Mesodermal cell (in vitro differentiated cells): ENCODE data around the gene AKAP5.

Experiments
- H3K27ac ChIP-seq: 2 replicates; pipeline ENCODE4 v1.7.0; 2013; ENCODE audit warnings: mild to moderate bottlenecking, low read depth, low read length, moderate library complexity; ENCODE audit not compliant: severe bottlenecking
- H3K36me3 ChIP-seq: 2 replicates; pipeline ENCODE4 v1.7.1; 2013; ENCODE audit warnings: mild to moderate bottlenecking, low read length, moderate library complexity; ENCODE audit not compliant: control insufficient read depth, insufficient read depth
- H3K4me1 ChIP-seq: one replicate; pipeline ENCODE4 v1.7.1; 2013; ENCODE audit warnings: mild to moderate bottlenecking, low read length; ENCODE audit not compliant: insufficient read depth, control insufficient read depth, poor library complexity, severe bottlenecking
- H3K4me3 ChIP-seq: 2 replicates; pipeline ENCODE4 v1.7.0; 2013; ENCODE audit warnings: low read length, control low read depth, mild to moderate bottlenecking; ENCODE audit not compliant: insufficient read depth, poor library complexity, severe bottlenecking; ENCODE audit errors: extremely low read depth
- H3K9me3 ChIP-seq: 2 replicates; pipeline ENCODE4 v1.7.1; 2013; ENCODE audit warnings: mild to moderate bottlenecking, low read length, moderate library complexity; ENCODE audit not compliant: control insufficient read depth
- WGBS, 2 experiments: methylation state at CpG; one replicate each; pipeline ENCODE4 v1.1.5; 2013; ENCODE audit warnings: missing lambda C conversion rate in 2 of 2; ENCODE audit not compliant: insufficient coverage in 2 of 2; 5-methylcytosine and 5-hydroxymethylcytosine counted together

The AKAP5 gene

DNA sequence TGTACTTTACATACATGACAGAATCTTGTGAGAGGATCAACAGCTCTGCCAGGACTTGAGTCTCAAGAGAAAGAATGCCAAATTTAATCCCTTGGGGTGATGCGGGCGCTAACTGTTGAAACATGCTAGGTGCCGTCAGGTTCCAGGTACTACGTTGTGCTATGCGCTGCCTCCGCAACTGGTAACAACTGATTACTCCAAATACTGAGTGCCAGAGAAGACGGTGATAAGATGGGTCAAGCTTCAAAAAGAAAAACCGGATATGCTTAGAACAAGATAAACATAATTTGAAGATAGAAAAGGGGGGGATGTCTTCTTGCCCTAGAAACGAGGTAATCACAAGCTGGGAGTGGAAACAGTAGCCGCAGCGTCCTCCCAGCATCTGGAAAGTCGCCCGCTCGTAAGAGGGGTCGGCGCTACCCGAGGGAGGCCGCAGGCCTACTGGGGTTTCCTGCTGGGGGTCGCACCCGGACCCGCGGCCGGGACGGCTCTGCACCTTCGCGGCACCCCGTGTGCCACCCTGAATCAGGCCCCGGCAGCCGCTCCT lies 37.7 kb downstream of the AKAP5 start:
- Histone ChIP-seq H3K4me3 (peak overlapping the region; percentile 84), H3K4me1 (peaks cover 31% of the 10 kb centered on the region), H3K9me3 (no peaks in the 10 kb centered on the region), H3K27ac (peak overlapping the region; percentile 100), H3K36me3 (peaks cover 14% of the 10 kb centered on the region)
- WGBS, 2 experiments, result 4 to 12% methylated on average over 20 to 25 of the region's 29 CpGs

DNA sequence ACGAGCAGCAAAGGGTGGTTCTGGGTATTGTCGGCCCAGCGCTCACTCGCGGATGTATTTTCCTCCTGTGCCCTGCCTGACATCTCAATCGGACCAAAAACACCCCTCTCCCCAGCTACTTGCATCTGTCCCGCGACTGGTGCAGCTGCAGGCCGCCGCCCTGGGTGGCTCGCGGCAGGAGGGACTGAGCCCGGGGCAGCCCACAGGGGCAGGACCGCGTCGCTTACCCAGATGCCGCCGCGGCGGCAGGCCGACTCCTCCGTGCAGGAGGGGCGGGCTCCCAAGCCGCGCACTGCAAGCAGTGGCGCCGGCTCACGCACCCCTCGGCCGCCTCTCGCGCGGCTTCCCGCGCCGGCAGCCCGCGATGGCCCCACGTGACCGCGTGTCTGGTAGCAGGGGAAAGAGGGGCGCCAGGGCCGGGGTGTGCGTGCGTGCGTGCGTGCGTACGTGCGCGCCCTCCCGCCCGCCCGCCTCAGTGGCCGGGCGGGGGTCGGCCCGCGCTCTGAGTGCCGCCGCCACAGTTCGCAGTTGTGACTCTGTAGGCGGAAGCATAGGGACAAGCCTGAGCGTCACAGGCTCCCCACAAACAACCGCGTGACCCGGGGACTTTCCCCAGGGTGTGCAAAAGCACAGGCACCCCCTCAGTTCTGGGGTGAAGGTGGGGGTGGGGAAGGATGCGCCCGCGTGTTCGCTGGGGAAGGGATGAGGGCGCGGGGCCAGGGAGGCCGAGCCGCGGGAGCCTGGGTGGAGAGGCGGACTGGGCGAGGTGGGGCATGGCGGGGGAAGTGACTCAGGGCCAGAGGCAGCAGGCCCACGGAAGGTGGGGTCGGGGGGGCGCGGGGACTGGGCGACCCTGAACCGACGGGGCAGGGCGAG lies 38.4 kb downstream of the AKAP5 start, which contains the start of gene ZBTB25:
Gene ZBTB25, minus strand, starts transcription at position 405 of the 876 bp plus-strand sequence. CDS start 13,305 bp downstream, outside the sequence.
- WGBS, 2 experiments, result 0 to 1% methylated on average over 36 to 40 of the region's 87 CpGs

DNA sequence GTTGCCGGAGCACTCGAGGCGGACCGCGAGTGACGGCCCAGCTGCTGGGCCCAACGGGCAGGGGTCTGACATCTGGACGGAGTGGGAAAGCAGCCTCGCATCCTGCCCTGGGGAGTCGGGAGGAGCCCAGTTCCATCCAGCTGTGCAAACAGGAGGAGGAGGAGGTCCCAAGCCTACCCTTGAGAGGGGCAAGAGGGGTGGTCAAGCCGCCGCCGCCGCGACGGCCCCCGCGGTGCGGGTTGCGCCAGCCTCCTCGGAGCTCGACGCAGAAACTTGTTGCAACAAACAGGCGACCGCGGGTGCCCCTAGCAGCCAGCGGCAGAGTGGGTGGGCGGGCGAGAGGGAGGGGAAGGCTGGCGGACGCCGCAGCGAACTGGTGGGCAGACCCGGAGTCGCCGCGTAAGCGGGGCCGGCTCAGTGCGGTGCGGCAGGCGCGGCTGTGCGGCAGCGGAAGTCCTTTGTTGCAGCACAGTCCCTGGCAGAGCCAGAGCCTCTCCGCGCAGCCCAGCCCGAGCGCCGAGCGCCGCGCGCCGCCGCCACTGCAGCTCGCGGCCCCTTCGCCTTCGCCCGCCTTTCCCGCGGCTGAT lies 39.1 kb downstream of the AKAP5 start, which contains the start of gene ZBTB1:
Gene ZBTB1, plus strand, starts transcription at position 461 of the 587 bp plus-strand sequence. CDS start 16,735 bp downstream, outside the sequence.
- Histone ChIP-seq H3K27ac (peak within 1 kb of the TSS; percentile 100), H3K4me1 (peaks cover 40% of the 10 kb centered on the region), H3K9me3 (no peaks in the 10 kb centered on the region), H3K36me3 (peaks cover 1% of the 10 kb centered on the region), H3K4me3 (peak within 1 kb of the TSS; percentile 84)
- WGBS, 2 experiments, result 0 to 1% methylated on average over 43 to 62 of the region's 63 CpGs

More for the DNA sequence above, 38.4 kb downstream of the AKAP5 start, which contains the start of gene ZBTB25:
- Histone ChIP-seq H3K4me3 (peak within 1 kb of the TSS; percentile 84), H3K36me3 (peaks cover 9% of the 10 kb centered on the region), H3K27ac (peak within 1 kb of the TSS; percentile 100), H3K4me1 (peaks cover 36% of the 10 kb centered on the region), H3K9me3 (no peaks in the 10 kb centered on the region)

DNA sequence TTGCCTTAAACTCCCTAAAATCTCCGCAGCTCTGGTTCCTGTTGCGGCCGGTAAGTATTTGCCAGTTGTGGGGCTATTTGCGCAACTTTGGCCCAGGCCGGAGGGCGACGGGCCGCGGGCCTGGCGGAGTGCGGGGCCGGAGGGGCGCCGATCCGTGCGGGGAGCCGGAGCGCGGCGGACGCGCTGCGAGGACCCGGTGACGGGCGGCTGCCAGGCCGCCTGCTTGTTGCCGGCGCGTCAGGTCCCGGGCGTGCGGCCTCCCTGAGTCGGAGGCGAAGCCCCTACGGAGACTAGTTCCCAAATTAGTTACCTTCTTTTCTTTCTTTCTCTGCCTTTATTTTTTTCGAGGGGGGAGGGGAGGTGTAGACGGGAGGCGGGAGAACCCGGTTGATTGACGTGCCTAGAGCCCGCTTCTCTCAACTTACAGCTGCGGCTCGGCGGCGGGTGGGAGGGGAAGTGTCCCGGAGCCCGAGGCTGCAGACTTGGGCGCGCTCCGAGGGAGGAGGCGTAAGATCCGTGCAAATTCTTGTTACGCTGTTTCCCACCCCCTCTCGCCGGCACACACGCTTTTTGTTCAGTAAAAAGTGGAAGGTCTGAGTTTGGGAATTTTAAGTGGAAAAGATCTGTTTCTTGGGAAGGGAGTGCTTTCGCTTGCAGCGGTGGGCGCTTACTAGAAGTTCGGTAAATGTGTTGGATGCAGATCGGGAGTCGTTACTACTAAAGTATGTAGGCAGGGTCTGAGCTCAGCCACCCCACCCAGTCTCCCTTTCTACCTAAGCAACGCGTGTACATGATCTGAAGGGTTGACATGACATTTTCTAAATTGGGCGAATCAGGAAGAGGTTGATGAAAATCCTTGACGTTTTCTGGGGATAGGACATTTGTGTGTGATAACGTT lies 39.8 kb downstream of the AKAP5 start:
- Histone ChIP-seq H3K27ac (peak overlapping the region; percentile 100), H3K36me3 (no peaks in the 10 kb centered on the region), H3K4me3 (peak overlapping the region; percentile 84), H3K4me1 (peaks cover 40% of the 10 kb centered on the region), H3K9me3 (no peaks in the 10 kb centered on the region)
- WGBS, 2 experiments, result 1% methylated on average over 33 to 44 of the region's 68 CpGs

DNA sequence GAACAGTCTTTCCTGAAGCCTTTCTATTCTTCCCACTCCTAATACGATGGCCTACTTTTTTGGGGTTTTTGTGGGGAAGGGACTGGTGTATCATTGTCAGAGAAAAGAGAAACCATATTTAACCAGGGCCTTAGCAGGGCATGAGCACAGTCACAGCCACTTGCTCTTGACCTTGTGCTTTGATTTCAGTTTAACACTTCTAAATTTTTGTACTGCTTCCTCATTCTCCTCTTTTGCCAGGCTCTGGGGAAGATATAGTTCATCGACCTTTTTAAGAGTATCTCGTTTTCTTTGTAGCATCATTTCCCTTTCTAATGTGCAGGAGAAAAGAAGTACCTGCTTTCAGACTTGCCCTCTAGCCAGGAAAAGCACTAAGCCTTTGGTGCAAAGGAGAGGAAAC lies 41.4 kb downstream of the AKAP5 start:
- H3K4me3 ChIP-seq, result peak overlapping the region; percentile 84
- no peaks in the 10 kb centered on the region for H3K9me3 ChIP-seq
- WGBS, 2 experiments, result no CpG with 5 or more reads among the region's 3 CpGs
- no peak overlapping the region for H3K27ac ChIP-seq
- H3K4me1 ChIP-seq, result peaks cover 35% of the 10 kb centered on the region
- peaks cover 5% of the 10 kb centered on the region for H3K36me3 ChIP-seq

DNA sequence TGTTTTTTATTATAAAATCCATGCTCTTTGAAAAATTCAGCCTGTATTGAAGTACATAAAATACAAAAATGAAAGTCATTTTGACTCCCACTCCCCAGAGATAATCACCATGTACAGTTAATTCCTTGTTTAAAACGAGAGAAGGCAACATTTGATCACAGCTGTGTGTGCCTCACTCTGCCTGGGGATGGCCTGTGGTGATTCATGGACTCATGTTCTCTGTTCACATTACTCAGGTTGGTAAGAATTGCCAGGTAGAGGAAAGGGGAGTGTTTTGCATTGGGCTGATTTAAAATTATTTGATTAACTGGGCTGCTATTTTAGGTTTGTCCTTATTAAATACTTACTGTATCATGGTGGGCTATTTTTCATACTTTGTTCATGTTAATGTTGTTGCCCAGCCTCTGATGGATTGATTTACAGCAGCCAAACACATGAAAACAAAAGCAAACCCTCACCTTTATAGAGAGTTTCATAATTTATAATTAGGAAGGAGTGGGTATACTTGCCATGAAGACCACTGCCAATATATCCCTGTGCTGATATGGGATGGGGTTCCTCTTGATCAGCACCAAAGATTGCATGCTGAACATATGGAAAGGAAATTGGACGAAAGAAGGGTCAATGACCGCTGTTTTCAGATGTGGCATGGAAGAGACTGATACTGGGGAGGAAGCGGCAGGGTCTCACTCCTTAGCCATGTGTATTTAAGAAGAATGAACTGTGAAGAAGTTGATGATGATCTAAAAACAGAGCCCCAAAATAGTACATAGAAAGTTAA lies 42.3 kb downstream of the AKAP5 start:
- WGBS, 2 experiments, result 94% methylated on average over 3 of the region's 4 CpGs; no CpG with 5 or more reads in 1 of the 2 experiments
- no peak overlapping the region for H3K27ac ChIP-seq

DNA sequence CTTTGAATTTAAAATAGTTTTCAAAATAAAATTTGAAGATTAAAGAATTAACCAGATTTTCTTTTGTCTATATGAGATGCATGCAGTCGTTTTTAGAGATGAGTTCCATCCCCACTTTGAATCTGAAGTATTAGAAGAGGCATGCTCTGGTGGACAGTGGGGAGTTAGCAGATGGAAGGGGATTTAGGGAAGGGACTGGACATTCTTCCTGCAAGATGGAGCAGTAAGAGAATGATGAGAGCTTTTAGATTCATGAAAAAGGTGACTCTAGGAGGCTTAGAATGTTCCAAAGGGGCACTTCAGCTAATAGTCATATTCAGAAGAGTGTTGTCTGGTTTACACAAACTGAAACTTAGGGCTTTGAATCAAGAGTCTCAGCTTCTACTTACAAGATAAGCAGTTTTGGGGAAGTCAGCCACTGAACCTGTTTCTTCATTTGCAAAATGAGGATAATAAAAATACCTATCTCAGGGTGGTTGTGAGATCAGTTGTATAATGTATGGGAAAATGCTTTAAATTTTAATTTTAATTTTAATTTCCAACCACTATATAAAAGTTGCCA lies 43.0 kb downstream of the AKAP5 start:
- peaks cover 7% of the 10 kb centered on the region for H3K36me3 ChIP-seq
- peaks cover 27% of the 10 kb centered on the region for H3K4me1 ChIP-seq
- no peak overlapping the region for H3K27ac ChIP-seq
- H3K9me3 ChIP-seq, result no peaks in the 10 kb centered on the region
- H3K4me3 ChIP-seq, result no peak overlapping the region
- 75 to 83% methylated on average over 1 of the region's 1 CpG for WGBS, 2 experiments

More for the DNA sequence above, 42.3 kb downstream of the AKAP5 start:
- peaks cover 28% of the 10 kb centered on the region for H3K4me1 ChIP-seq
- no peak overlapping the region for H3K4me3 ChIP-seq
- H3K9me3 ChIP-seq, result no peaks in the 10 kb centered on the region
- peaks cover 7% of the 10 kb centered on the region for H3K36me3 ChIP-seq

DNA sequence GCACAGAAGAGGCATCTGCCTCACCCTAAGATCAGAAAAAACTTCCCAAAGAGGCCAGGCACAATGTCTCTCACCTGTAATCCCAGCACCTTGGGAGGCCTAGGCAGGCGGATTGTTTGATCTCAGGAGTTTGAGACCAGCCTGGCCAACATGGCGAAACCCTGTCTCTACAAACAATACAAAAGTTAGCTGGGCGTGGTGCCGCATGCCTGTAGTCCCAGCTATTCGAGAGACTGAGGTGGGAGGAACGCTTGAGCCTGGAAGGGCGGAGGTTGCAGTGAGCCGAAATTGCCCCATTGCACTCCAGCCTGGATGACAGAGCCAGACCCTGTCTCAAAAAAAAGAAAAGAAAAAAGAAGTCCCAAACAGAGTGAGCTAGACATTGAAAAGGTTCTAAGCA lies 43.7 kb downstream of the AKAP5 start:
- Histone ChIP-seq H3K4me1 (peaks cover 27% of the 10 kb centered on the region), H3K4me3 (no peak overlapping the region)
- 69 to 90% methylated on average over 6 to 8 of the region's 8 CpGs for WGBS, 2 experiments

DNA sequence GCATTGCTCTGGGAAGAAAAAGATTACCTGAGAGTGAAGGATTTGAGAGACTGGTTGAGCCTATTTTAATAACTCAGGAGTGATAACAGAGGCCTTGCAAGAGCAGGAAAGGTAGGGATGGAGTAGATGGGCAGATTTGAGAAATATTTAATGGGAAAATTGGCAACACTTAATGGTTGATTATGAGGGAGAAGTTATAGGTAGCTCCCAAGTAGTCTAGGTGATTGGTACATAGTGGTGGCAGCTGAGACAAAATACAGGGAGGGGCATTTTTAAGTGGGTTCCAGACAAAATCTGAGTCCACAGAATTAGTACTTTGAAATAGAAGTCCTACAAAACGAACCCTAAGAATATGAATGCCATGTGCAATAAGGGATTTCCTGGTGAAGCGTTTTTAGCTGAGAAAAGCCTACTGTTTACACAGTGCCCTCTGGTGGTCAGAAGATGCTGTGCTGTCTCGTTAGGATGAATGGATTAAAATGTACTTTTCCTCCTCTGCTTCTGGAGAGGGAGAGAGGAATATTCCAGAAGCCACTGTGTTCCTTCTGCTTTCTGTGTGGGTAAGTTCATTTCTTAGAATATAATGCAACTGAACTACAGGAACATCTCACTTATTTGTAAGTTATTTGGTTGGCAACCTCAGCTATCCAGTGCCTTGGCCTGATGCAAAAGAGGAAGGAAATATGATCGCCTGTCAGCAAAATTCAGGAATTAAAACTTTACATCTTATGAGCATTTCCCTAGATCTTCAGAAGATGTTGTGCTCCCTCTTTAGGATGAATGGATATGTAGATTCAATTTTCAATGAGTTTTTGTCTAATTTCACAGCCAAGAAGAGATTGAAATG lies 45.7 kb downstream of the AKAP5 start:
- Histone ChIP-seq H3K4me3 (no peak overlapping the region), H3K27ac (no peak overlapping the region), H3K4me1 (peaks cover 27% of the 10 kb centered on the region), H3K36me3 (peaks cover 10% of the 10 kb centered on the region), H3K9me3 (no peaks in the 10 kb centered on the region)
- WGBS, 2 experiments, result 0% methylated on average over 2 of the region's 4 CpGs; no CpG with 5 or more reads in 1 of the 2 experiments

More for the DNA sequence above, 43.7 kb downstream of the AKAP5 start:
- Histone ChIP-seq H3K36me3 (peaks cover 10% of the 10 kb centered on the region), H3K9me3 (no peaks in the 10 kb centered on the region), H3K27ac (no peak overlapping the region)
